GM12878 (cell line): ENCODE results near the gene TEDC1. TPM values are rescaled to one million over a fixed set of nuclear protein-coding genes. Genes with fewer than 3 reads are reported as not detected.

Source experiments
- ATAC-seq: fragments of 200-7000 bp; cut with Tn5 transposase; 3 replicates; pipeline ENCODE4 v1.9.1; 2020; ENCODE audit warnings: mild to moderate bottlenecking, moderate library complexity
- BruUV-seq: library from RNA; stranded (reverse); fragments of 400-500 nt; replicated peaks from 2 replicates; lab custom pipeline; 2021; lab: Mats Ljungman, UMichigan
- CTCF ChIA-PET: fragments of 300-600 bp; sonication (Branson Sonifier 250); formaldehyde crosslinking; extraction: SDS; loops from one replicate; lab custom pipeline; 2021; ENCODE audit warnings: inconsistent platforms; lab: Yijun Ruan, JAX
- POLR2A ChIA-PET: fragments of 350-600 bp; formaldehyde crosslinking; extraction: SDS; loops from one replicate; lab custom pipeline; 2021; ENCODE audit warnings: inconsistent platforms; lab: Charles Lee
- RAD21 ChIA-PET: fragments of 300-600 bp; sonication (Branson Sonifier 250); formaldehyde crosslinking; loops from one replicate; lab custom pipeline; 2023; ENCODE audit warnings: antibody characterized with exemption; ENCODE audit not compliant: unreplicated experiment; lab: Charles Lee
- SMC1A ChIA-PET: fragments of 300-600 bp; sonication (Branson Sonifier 250); formaldehyde crosslinking; loops from one replicate; lab custom pipeline; 2023; ENCODE audit not compliant: unreplicated experiment, uncharacterized antibody; lab: Charles Lee
- DNase-seq: peaks from one replicate; pipeline ENCODE4 v3.0.0-alpha.2; 2011; ENCODE audit warnings: low read depth, low spot score
- FAIRE-seq: peaks from 3 replicates; lab custom pipeline; 2011; peaks lifted over from hg19 to GRCh38; lab: Jason Lieb, UNC
- H2AFZ ChIP-seq: 2 replicates; pipeline ENCODE4 v1.6.0; 2011; ENCODE audit warnings: low read depth, low read length, control low read depth; ENCODE audit not compliant: control insufficient read depth
- H3K27ac ChIP-seq: 2 replicates; pipeline ENCODE4 v1.5.1; 2011; ENCODE audit warnings: control low read depth; ENCODE audit not compliant: control insufficient read depth, insufficient read depth
- H3K27me3 ChIP-seq, 2 experiments: replicated peaks in 1 of 2; 2 replicates each; pipeline versions ENCODE4 v1.6.0 to v1.6.1; 2011; ENCODE audit warnings: low read length in 1 of 2; ENCODE audit not compliant: control insufficient read depth in 2 of 2, insufficient read depth in 2 of 2
- H3K36me3 ChIP-seq, 2 experiments: 2 replicates each; pipeline ENCODE4 v1.5.1; 2011; ENCODE audit warnings: low read length in 1 of 2; ENCODE audit not compliant: control insufficient read depth in 2 of 2, insufficient read depth in 2 of 2
- H3K4me1 ChIP-seq: 2 replicates; pipeline ENCODE4 v1.6.1; 2011; ENCODE audit warnings: mild to moderate bottlenecking, low read length, moderate library complexity, mixed read lengths; ENCODE audit not compliant: control insufficient read depth, insufficient read depth
- H3K4me2 ChIP-seq: 2 replicates; pipeline ENCODE4 v1.6.0; 2011; ENCODE audit warnings: control low read depth; ENCODE audit not compliant: control insufficient read depth, insufficient read depth
- H3K4me3 ChIP-seq: fragments of 200-600 bp; sonication (generic); 2 replicates; pipeline ENCODE4 v1.5.1; 2016
- H3K79me2 ChIP-seq: 2 replicates; pipeline ENCODE4 v1.6.0; 2011; ENCODE audit warnings: low read length; ENCODE audit not compliant: control insufficient read depth, insufficient read depth
- H3K9ac ChIP-seq: 2 replicates; pipeline ENCODE4 v1.8.0; 2011; ENCODE audit warnings: low read length, control low read depth, mixed read lengths; ENCODE audit not compliant: control insufficient read depth, insufficient read depth
- H3K9me3 ChIP-seq: replicated peaks from 3 replicates; pipeline ENCODE4 v1.5.1; 2011; ENCODE audit warnings: mild to moderate bottlenecking, low read length; ENCODE audit not compliant: control insufficient read depth, insufficient read depth
- H4K20me1 ChIP-seq: 2 replicates; pipeline ENCODE4 v1.6.0; 2011; ENCODE audit not compliant: control insufficient read depth, insufficient read depth
- ATF7 ChIP-seq: fragments of 450-650 bp; IDR thresholded peaks from 2 replicates; pipeline ENCODE4 v1.6.1; 2016; ENCODE audit warnings: low read depth, mild to moderate bottlenecking
- EED ChIP-seq: sonication (generic); IDR thresholded peaks from 2 replicates; pipeline ENCODE4 v1.6.1; 2016; ENCODE audit warnings: antibody characterized with exemption, low read depth
- EZH2 ChIP-seq: IDR thresholded peaks from 2 replicates; pipeline ENCODE4 v1.6.1; 2012; ENCODE audit warnings: low read depth, mild to moderate bottlenecking, control low read depth, inconsistent platforms, low read length, borderline replicate concordance; ENCODE audit not compliant: control insufficient read depth
- GABPA ChIP-seq: IDR thresholded peaks from 2 replicates; pipeline ENCODE4 v1.6.1; 2014; ENCODE audit warnings: antibody characterized with exemption, low read depth, mild to moderate bottlenecking, inconsistent platforms
- HCFC1 ChIP-seq: fragments of 150-350 bp; IDR thresholded peaks from 2 replicates; pipeline ENCODE4 v1.6.1; 2014; ENCODE audit warnings: low read length
- LARP7 ChIP-seq: fragments of 450-650 bp; IDR thresholded peaks from 2 replicates; pipeline ENCODE4 v1.6.1; 2017; ENCODE audit warnings: mild to moderate bottlenecking
- MTA2 ChIP-seq: fragments of 450-650 bp; IDR thresholded peaks from 2 replicates; pipeline ENCODE4 v1.6.1; 2016; ENCODE audit warnings: low read depth, mild to moderate bottlenecking, moderate library complexity
- MYC ChIP-seq: IDR thresholded peaks from 2 replicates; pipeline ENCODE4 v1.6.1; 2011; ENCODE audit warnings: mild to moderate bottlenecking, low read length, moderate library complexity, inconsistent platforms; ENCODE audit not compliant: insufficient read depth, insufficient replicate concordance, insufficient read length, severe bottlenecking
- NR2C2 ChIP-seq: IDR thresholded peaks from 2 replicates; pipeline ENCODE4 v1.6.1; 2011; ENCODE audit warnings: borderline replicate concordance, low read depth; ENCODE audit not compliant: control insufficient read depth, insufficient read length
- PBX3 ChIP-seq: IDR thresholded peaks from 2 replicates; pipeline ENCODE4 v1.6.1; 2011; ENCODE audit warnings: mild to moderate bottlenecking, low read depth, low read length, moderate library complexity; ENCODE audit not compliant: insufficient replicate concordance
- RCOR1 ChIP-seq: conservative IDR thresholded peaks from 2 replicates; pipeline ENCODE4 v1.6.1; 2012; ENCODE audit warnings: low read depth, low read length, improper control_type of control experiment
- SIX5 ChIP-seq: IDR thresholded peaks from 2 replicates; pipeline ENCODE4 v1.6.1; 2011; ENCODE audit warnings: mild to moderate bottlenecking, low read depth, low read length, moderate library complexity; ENCODE audit not compliant: severe bottlenecking
- SMAD1 ChIP-seq: fragments of 450-650 bp; IDR thresholded peaks from 2 replicates; pipeline ENCODE4 v1.6.1; 2018; ENCODE audit warnings: mild to moderate bottlenecking, low read depth; ENCODE audit not compliant: partially characterized antibody
- SREBF2 ChIP-seq: IDR thresholded peaks from 2 replicates; pipeline ENCODE4 v1.6.1; 2012; ENCODE audit warnings: mild to moderate bottlenecking, low read length
- SUZ12 ChIP-seq: fragments of 200-600 bp; sonication (generic); IDR thresholded peaks from one replicate; pipeline ENCODE4 v1.6.1; 2018; ENCODE audit warnings: antibody characterized with exemption, mild to moderate bottlenecking; ENCODE audit not compliant: unreplicated experiment
- YY1 ChIP-seq: IDR thresholded peaks from 2 replicates; pipeline ENCODE4 v1.6.1; 2011; ENCODE audit warnings: low read depth, mild to moderate bottlenecking, low read length
- ZNF207 ChIP-seq: fragments of 450-650 bp; IDR thresholded peaks from 2 replicates; pipeline ENCODE4 v1.6.1; 2014; ENCODE audit warnings: antibody characterized with exemption, mild to moderate bottlenecking, borderline replicate concordance
- ZNF384 ChIP-seq: IDR thresholded peaks from 2 replicates; pipeline ENCODE4 v1.6.1; 2012; ENCODE audit warnings: low read depth, mild to moderate bottlenecking, low read length, improper control_type of control experiment, borderline replicate concordance
- ZNF592 ChIP-seq: fragments of 450-650 bp; IDR thresholded peaks from 2 replicates; pipeline ENCODE4 v1.6.1; 2017; ENCODE audit warnings: mild to moderate bottlenecking, moderate library complexity
- ZSCAN29 ChIP-seq: fragments of 450-650 bp; IDR thresholded peaks from 2 replicates; pipeline ENCODE4 v1.6.1; 2017; ENCODE audit warnings: mild to moderate bottlenecking, moderate library complexity
- WGBS: methylation state at CpG from one replicate; pipeline ENCODE4 v1.1.6; 2016; ENCODE audit warnings: low lambda C conversion rate; ENCODE audit not compliant: insufficient replicate concordance, insufficient coverage; ENCODE audit errors: missing lambda C conversion rate; 5-methylcytosine and 5-hydroxymethylcytosine counted together
- in situ Hi-C: fragments of 300-500 bp; cut with MboI; formaldehyde crosslinking; loops from 9 replicates; pipeline ENCODE4 v1.14.3; 2018; ENCODE audit warnings: mixed read lengths
- intact Hi-C: fragments of 100-400 bp; cut with micrococcal nuclease; formaldehyde crosslinking; loops from one replicate; pipeline ENCODE4 v1.14.2; 2022; ENCODE audit not compliant: unreplicated experiment
- polyA plus RNA-seq, 11 experiments: library from polyadenylated mRNA; depleted of rRNA in 4 of 11; unstranded in 6 of 11; stranded (reverse) in 5 of 11; fragments of >200 nt; fragmentation: Nextera tagmentation in 4 of 11; fragmentation: Illumina TruSeq in 1 of 11; extraction: Ambion mirVana in 4 of 11; extraction: Trizol in 1 of 11; gene quantifications; 1 replicate in 1 of 11; 2 replicates in 10 of 11; pipeline versions ENCODE4 v1.2.1 to v1.2.3, GENCODE V29; 2011 to 2016; ENCODE audit warnings: inconsistent platforms in 2 of 11, missing spikeins in 2 of 11, low read depth in 1 of 11
- total RNA-seq, 4 experiments: library from RNA; depleted of rRNA in 3 of 4; stranded (reverse); fragments of >200 nt in 3 of 4; fragmentation: Illumina TruSeq in 1 of 4; extraction: Trizol in 1 of 4; gene quantifications; 2 replicates each; pipeline versions ENCODE4 v1.2.1 to v1.2.3, GENCODE V29; 2013 to 2021

The TEDC1 gene
- total and polyA plus RNA-seq, 10 of the 15 experiments (the other 5 are each of a cell fraction or from before 2014, with no cell fraction given), result 0.19 to 34.2 (median 14.5) TPM

- no peak within 1 kb of the TSS for H2AFZ ChIP-seq
- ChIA-PET POLR2A (no interaction called here), CTCF (no interaction called here), RAD21 (no interaction called here), SMC1A (no interaction called here)
- H3K4me1 ChIP-seq, result no peaks in the 10 kb centered on the region
- no peak within 1 kb of the TSS for H3K27ac ChIP-seq
- intact Hi-C loops (no loop called here), in situ Hi-C loops (no loop called here)
- H3K36me3 ChIP-seq, result peaks cover 0 to 2% of the 10 kb centered on the region in 2 experiments; a peak in 1 of 4 replicates
- H3K27me3 ChIP-seq, result peaks cover 4 to 11% of the 10 kb centered on the region in 2 experiments; a peak in 3 of 4 replicates
- no peak within 1 kb of the TSS for H3K9ac ChIP-seq
- no peaks in the 10 kb centered on the region for H3K79me2 ChIP-seq
- ATAC-seq (peak; percentile 35), FAIRE-seq (no peak), DNase-seq (no peak)
- H4K20me1 ChIP-seq, result no peaks in the 10 kb centered on the region
- peak within 1 kb of the TSS; percentile 44; the same call in 1 of the 2 replicates for H3K4me3 ChIP-seq
- no TSS peak for BruUV-seq
- WGBS, result 1% methylated on average over 50 of the region's 118 CpGs
- H3K9me3 ChIP-seq, result no peaks in the 10 kb centered on the region; the same call in 2 of the 3 replicates
- H3K4me2 ChIP-seq, result peak within 1 kb of the TSS; percentile 82
- TF ChIP-seq MTA2 (no peak), SREBF2 (no peak), PBX3 (no peak), MYC (no peak), GABPA (no peak), ATF7 (no peak), ZNF592 (no peak), NR2C2 (no peak), EZH2 (no peak), RCOR1 (no peak), HCFC1 (no peak), YY1 (no peak), SMAD1 (no peak), SUZ12 (peak; percentile 93), ZNF384 (no peak), LARP7 (0 out of 2 replicates have a peak, but pooled peaks have one; percentile 28), ZNF207 (no peak), ZSCAN29 (peak; percentile 93), EED (no peak), SIX5 (no peak)
Observed at GRCh38 chr14:105474483-105475268, 16.4 kb upstream of the TEDC1 start, which contains the start of gene CRIP2. Gene CRIP2 (plus strand): TSS chr14:105474821. CDS start chr14:105474863, 42 bp downstream.
